ENCODE data around the gene LIME1. TPM values are rescaled to one million over a fixed set of nuclear protein-coding genes. Genes with fewer than 3 reads are reported as not detected.

LIME1 gene
- total and polyA plus RNA-seq, 8 donors = 2.6 to 46.6 (median 3.5) TPM

- no peak for FAIRE-seq
- H3K36me3 ChIP-seq = peaks cover 0 to 11% (median 6%) of the 10 kb centered on the region in 3 donors
- no peaks in the 10 kb centered on the region for H3K27me3 ChIP-seq
- H3K4me3 ChIP-seq = no peak overlapping the region
- peak in 2 of 6 donors; percentile 32 to 70 for DNase-seq
- no peak for ATAC-seq
- 89 to 91% methylated on average over 31 of the region's 31 CpGs for WGBS, 2 donors
- H3K9me3 ChIP-seq = no peaks in the 10 kb centered on the region
- H3K4me1 ChIP-seq = peaks cover 8 to 14% (median 10%) of the 10 kb centered on the region in 3 donors
- no peak overlapping the region for H3K27ac ChIP-seq
- TF ChIP-seq CTCF (IDR thresholded peaks at IDR 0.05) = no peak
- intact Hi-C loops (cut with DNase I) = no loop called here
Measured at GRCh38 chr20:63743210-63743970, 6.9 kb downstream of the LIME1 start.

- no peak overlapping the region for H3K4me3 ChIP-seq
- H3K27ac ChIP-seq = no peak overlapping the region
- no peak for DNase-seq
- peaks cover 0 to 11% (median 6%) of the 10 kb centered on the region in 3 donors for H3K36me3 ChIP-seq
- intact Hi-C loops (cut with DNase I) = no loop called here
- WGBS, 2 donors = 69 to 74% methylated on average over 4 of the region's 4 CpGs
- H3K9me3 ChIP-seq = no peaks in the 10 kb centered on the region
- FAIRE-seq = no peak
- no peak for TF ChIP-seq CTCF (IDR thresholded peaks at IDR 0.05)
- no peaks in the 10 kb centered on the region for H3K27me3 ChIP-seq
- ATAC-seq = no peak
- H3K4me1 ChIP-seq = peaks cover 4 to 10% (median 6%) of the 10 kb centered on the region in 3 donors
Measured at GRCh38 chr20:63744158-63744557, 7.7 kb downstream of the LIME1 start.

GRCh38 chr20:63744574-63745423 lies 8.3 kb downstream of the LIME1 start:
- Histone ChIP-seq H3K4me1 (peaks cover 4 to 10% (median 6%) of the 10 kb centered on the region in 3 donors), H3K4me3 (no peak overlapping the region), H3K27me3 (no peaks in the 10 kb centered on the region), H3K9me3 (no peaks in the 10 kb centered on the region), H3K27ac (no peak overlapping the region), H3K36me3 (peaks cover 0 to 11% (median 6%) of the 10 kb centered on the region in 3 donors)
- no peak for FAIRE-seq
- intact Hi-C loops (cut with DNase I) = no loop called here
- TF ChIP-seq CTCF (IDR thresholded peaks at IDR 0.05) = no peak
- 77 to 80% methylated on average over 25 of the region's 25 CpGs for WGBS, 2 donors
- ATAC-seq = no peak
- peak in 1 of 6 donors; percentile 31 for DNase-seq

- H3K4me3 ChIP-seq = no peak overlapping the region
- WGBS, 2 donors = 80 to 83% methylated on average over 15 of the region's 15 CpGs
- FAIRE-seq = no peak
- ATAC-seq = no peak
- no peaks in the 10 kb centered on the region for H3K9me3 ChIP-seq
- no peak for DNase-seq
- H3K27me3 ChIP-seq = no peaks in the 10 kb centered on the region
- H3K36me3 ChIP-seq = peaks cover 0 to 11% (median 6%) of the 10 kb centered on the region in 3 donors
- no peak for TF ChIP-seq CTCF (IDR thresholded peaks at IDR 0.05)
- intact Hi-C loops (cut with DNase I) = no loop called here
- H3K27ac ChIP-seq = no peak overlapping the region
- peaks cover 4 to 10% (median 6%) of the 10 kb centered on the region in 3 donors for H3K4me1 ChIP-seq
Measured at GRCh38 chr20:63745424-63745805, 9.0 kb downstream of the LIME1 start.
